Kidney (tissue), 14 donors: ENCODE data around the gene MSRB1. TPM values are rescaled to one million over a fixed set of nuclear protein-coding genes. Genes with fewer than 3 reads are reported as not detected.

Source experiments
- DNase-seq, 5 donors: peaks; one replicate each; pipeline ENCODE4 v3.0.0-alpha.2; 2013 to 2020
- FAIRE-seq: peaks from 2 replicates; lab custom pipeline; 2012; peaks lifted over from hg19 to GRCh38; lab: Jason Lieb, UNC
- H3K27ac ChIP-seq, 2 donors: one replicate each; pipeline ENCODE4 v1.7.0; 2013; ENCODE audit warnings: low read depth in 2 of 2, low read length in 2 of 2, inconsistent platforms in 1 of 2
- H3K27me3 ChIP-seq: one replicate; pipeline ENCODE4 v1.7.1; 2013; ENCODE audit warnings: low read length, inconsistent platforms; ENCODE audit not compliant: control insufficient read depth, insufficient read depth
- H3K36me3 ChIP-seq, 3 donors: one replicate each; pipeline versions ENCODE4 v1.7.0 to v1.7.1; 2013; ENCODE audit warnings: low read length in 3 of 3, control low read depth in 1 of 3, inconsistent platforms in 1 of 3; ENCODE audit not compliant: insufficient read depth in 3 of 3, control insufficient read depth in 2 of 3
- H3K4me1 ChIP-seq, 3 donors: one replicate each; pipeline versions ENCODE4 v1.7.0 to v1.7.1; 2013; ENCODE audit warnings: low read length in 3 of 3, inconsistent platforms in 1 of 3, low read depth in 1 of 3; ENCODE audit not compliant: control insufficient read depth in 2 of 3, insufficient read depth in 2 of 3
- H3K4me3 ChIP-seq, 3 donors: one replicate each; pipeline versions ENCODE4 v1.7.0 to v1.8.1; 2013; ENCODE audit warnings: low read length in 3 of 3, control low read depth in 1 of 3, inconsistent platforms in 1 of 3
- H3K9ac ChIP-seq, 3 donors: one replicate each; pipeline versions ENCODE4 v1.7.0 to v1.7.1; 2013; ENCODE audit warnings: low read length in 3 of 3, control low read depth in 1 of 3, inconsistent platforms in 1 of 3
- H3K9me3 ChIP-seq, 3 donors: one replicate each; pipeline versions ENCODE4 v1.7.0 to v1.7.1; 2013; ENCODE audit warnings: low read length in 3 of 3, control low read depth in 1 of 3, inconsistent platforms in 1 of 3; ENCODE audit not compliant: control insufficient read depth in 2 of 3, insufficient read depth in 1 of 3
- CTCF ChIP-seq: IDR thresholded peaks from 3 replicates; pipeline ENCODE4 v1.5.1; 2012; ENCODE audit warnings: mild to moderate bottlenecking, moderate library complexity, borderline replicate concordance; ENCODE audit not compliant: insufficient read depth; ENCODE audit errors: extremely low read depth
- intact Hi-C: fragments of 100-400 bp; cut with DNase I; formaldehyde crosslinking; loops from one replicate; pipeline ENCODE4 v1.11.1; 2022
- polyA plus RNA-seq: library from polyadenylated mRNA; stranded (reverse); fragments of 350-450 nt; fragmentation: Illumina TruSeq; extraction: RNeasy Lipid Tissue Mini Kit (QIAGEN cat#74804); gene quantifications from one replicate; pipeline ENCODE4 v1.2.3, GENCODE V29; 2014; ENCODE audit warnings: low read depth, low replicate concordance; ENCODE audit not compliant: insufficient read depth
- total RNA-seq: library from RNA; stranded (reverse); fragmentation: NEBNext Ultra II Directional; extraction: Animal tissue kit (Norgen Biotek cat#: 25700); gene quantifications from one replicate; pipeline ENCODE4 v1.2.1, GENCODE V29; 2021
- donor health status: control.
- donor health status: control.
- donor health status: control.
- donor health status: control.
- donor health status: control.
- donor health status: DM: yes; HTN: yes; CAD: no.
- donor health status: Normal renal cell carcinoma (clear cell type).

MSRB1 gene
- total and polyA plus RNA-seq, 2 donors from 2014 or later = 32.0 to 189 TPM

- Histone ChIP-seq H3K27ac (no peak overlapping the region), H3K27me3 (no peaks in the 10 kb centered on the region), H3K36me3 (no peaks in the 10 kb centered on the region), H3K9me3 (no peaks in the 10 kb centered on the region), H3K9ac (no peak overlapping the region), H3K4me3 (no peak overlapping the region), H3K4me1 (peaks cover 0 to 22% (median 16%) of the 10 kb centered on the region in 3 donors)
- no peak for DNase-seq
- intact Hi-C loops = no loop called here
- no peak for TF ChIP-seq CTCF
- no peak for FAIRE-seq
Observed at GRCh38 chr16:1968146-1968953, 25.4 kb upstream of the MSRB1 start.

- TF ChIP-seq CTCF = no peak
- H3K27ac ChIP-seq = no peak within 1 kb of the TSS
- H3K9ac ChIP-seq = peak within 1 kb of the TSS in 1 of 3 donors; percentile 93
- no peaks in the 10 kb centered on the region for H3K27me3 ChIP-seq
- H3K4me1 ChIP-seq = peaks cover 0 to 15% (median 12%) of the 10 kb centered on the region in 3 donors
- peaks cover 0 to 2% (median 0%) of the 10 kb centered on the region in 3 donors for H3K36me3 ChIP-seq
- H3K4me3 ChIP-seq = peak within 1 kb of the TSS in 2 of 3 donors; percentile 76 to 86
- no peaks in the 10 kb centered on the region for H3K9me3 ChIP-seq
- FAIRE-seq (no peak), DNase-seq (no peak)
- intact Hi-C loops = no loop called here
Observed at GRCh38 chr16:1966460-1966859, 23.5 kb upstream of the MSRB1 start, which contains the start of gene RNF151. Gene RNF151 (plus strand): TSS chr16:1966856. CDS start chr16:1966882, 26 bp downstream.

GRCh38 chr16:1965396-1966001, 22.5 kb upstream of the MSRB1 start:
- H3K4me1 ChIP-seq = peaks cover 0 to 16% (median 13%) of the 10 kb centered on the region in 3 donors
- peaks cover 0 to 6% (median 6%) of the 10 kb centered on the region in 3 donors for H3K36me3 ChIP-seq
- FAIRE-seq = no peak
- intact Hi-C loops = no loop called here
- no peak for DNase-seq
- H3K27ac ChIP-seq = peak overlapping the region; percentile 92 to 95
- no peaks in the 10 kb centered on the region for H3K9me3 ChIP-seq
- H3K4me3 ChIP-seq = peak overlapping the region; percentile 71 to 86 (median 76)
- no peaks in the 10 kb centered on the region for H3K27me3 ChIP-seq
- H3K9ac ChIP-seq = peak overlapping the region; percentile 48 to 96 (median 93)
- no peak for TF ChIP-seq CTCF
